HepG2 (cell line): ENCODE results near the gene CHD9. TPM values are rescaled to one million over a fixed set of nuclear protein-coding genes. Genes with fewer than 3 reads are reported as not detected.

ENCODE experiments used
- ATAC-seq: fragments of 200-7000 bp; cut with Tn5 transposase; 3 replicates; pipeline ENCODE4 v1.9.1; 2020; ENCODE audit warnings: mild to moderate bottlenecking, moderate library complexity
- BruUV-seq: library from RNA; stranded (reverse); fragments of 400-500 nt; replicated peaks from 2 replicates; lab custom pipeline; 2021; lab: Mats Ljungman, UMichigan
- CTCF ChIA-PET: fragments of 300-600 bp; formaldehyde crosslinking; extraction: SDS; loops from one replicate; lab custom pipeline; 2021; ENCODE audit warnings: low total read pairs, inconsistent platforms, low intra/inter-chr PET ratio; lab: Yijun Ruan, JAX
- POLR2A ChIA-PET: fragments of 350-600 bp; sonication (Branson Sonifier 250); formaldehyde crosslinking; loops from one replicate; lab custom pipeline; 2020; ENCODE audit warnings: antibody characterized with exemption, inconsistent platforms; lab: Yijun Ruan, JAX
- DNase-seq: peaks from one replicate; pipeline ENCODE4 v3.0.0-alpha.2; 2015; ENCODE audit warnings: low spot score
- FAIRE-seq: peaks from 3 replicates; lab custom pipeline; 2011; peaks lifted over from hg19 to GRCh38; lab: Jason Lieb, UNC
- H2AFZ ChIP-seq: one replicate; pipeline ENCODE4 v1.6.1; 2011; ENCODE audit warnings: low read length, inconsistent platforms
- H3K27ac ChIP-seq: fragments of 300-600 bp; 3 replicates; pipeline ENCODE4 v1.8.0; 2011; ENCODE audit warnings: mixed run types, mild to moderate bottlenecking, mixed read lengths, low read length, inconsistent platforms; ENCODE audit not compliant: insufficient read depth; ENCODE audit errors: extremely low read length
- H3K27me3 ChIP-seq, 2 experiments: fragments of 200-600 bp in 1 of 2; 2 replicates in 1 of 2; 3 replicates in 1 of 2; pipeline versions ENCODE4 v1.6.0 to v1.8.0; 2011; ENCODE audit warnings: low read length in 2 of 2, mild to moderate bottlenecking in 2 of 2, moderate library complexity in 2 of 2, inconsistent platforms in 1 of 2; ENCODE audit not compliant: insufficient read depth in 2 of 2, control insufficient read depth in 1 of 2
- H3K36me3 ChIP-seq, 2 experiments: fragments of 200-600 bp in 1 of 2; replicated peaks in 1 of 2; 2 replicates in 1 of 2; 3 replicates in 1 of 2; pipeline versions ENCODE4 v1.5.1 to v1.8.0; 2011; ENCODE audit warnings: low read length in 2 of 2, inconsistent platforms in 1 of 2; ENCODE audit not compliant: insufficient read depth in 2 of 2, control insufficient read depth in 1 of 2
- H3K4me1 ChIP-seq: 2 replicates; pipeline ENCODE4 v1.5.1; 2012; ENCODE audit warnings: low read length, inconsistent platforms; ENCODE audit not compliant: insufficient read depth
- H3K4me2 ChIP-seq: 2 replicates; pipeline ENCODE4 v1.6.0; 2011; ENCODE audit warnings: low read depth, low read length, inconsistent platforms
- H3K4me3 ChIP-seq, 3 experiments: fragments of 200-600 bp in 1 of 3; sonication (generic), shearing (Covaris generic) in 1 of 3; replicated peaks in 1 of 3; 2 replicates each; pipeline ENCODE4 v1.5.1; 2011 to 2016; ENCODE audit warnings: low read length in 3 of 3, inconsistent platforms in 2 of 3, low read depth in 2 of 3, mild to moderate bottlenecking in 2 of 3, control low read depth in 1 of 3, mixed read lengths in 1 of 3; ENCODE audit not compliant: insufficient read depth in 1 of 3
- H3K79me2 ChIP-seq: one replicate; pipeline ENCODE4 v1.6.1; 2011; ENCODE audit warnings: low read length, inconsistent platforms; ENCODE audit not compliant: insufficient read depth
- H3K9ac ChIP-seq: 2 replicates; pipeline ENCODE4 v1.6.0; 2011; ENCODE audit warnings: mild to moderate bottlenecking, low read depth, low read length, inconsistent platforms; ENCODE audit not compliant: insufficient read depth
- H3K9me3 ChIP-seq: 2 replicates; pipeline ENCODE4 v1.5.1; 2012; ENCODE audit warnings: mild to moderate bottlenecking, low read length
- H4K20me1 ChIP-seq: 2 replicates; pipeline ENCODE4 v1.6.0; 2011; ENCODE audit warnings: inconsistent platforms, mild to moderate bottlenecking, low read length, moderate library complexity; ENCODE audit not compliant: insufficient read depth
- HCFC1 ChIP-seq: fragments of 150-350 bp; IDR thresholded peaks from 2 replicates; pipeline ENCODE4 v1.6.1; 2014; ENCODE audit warnings: low read depth, low read length
- HOXA5 ChIP-seq: sonication (generic); formaldehyde crosslinking; IDR thresholded peaks from 2 replicates; pipeline ENCODE4 v1.4.0; 2020; ENCODE audit warnings: missing genetic modification reagents
- MAF1 ChIP-seq: sonication (generic); formaldehyde crosslinking; IDR thresholded peaks from 2 replicates; pipeline ENCODE4 v1.5.0; 2020; ENCODE audit warnings: missing genetic modification reagents, borderline replicate concordance
- MTA3 ChIP-seq: sonication (generic); formaldehyde crosslinking; IDR thresholded peaks from 2 replicates; pipeline ENCODE4 v1.4.0; 2020; ENCODE audit warnings: missing genetic modification reagents
- NFATC3 ChIP-seq: sonication (generic); formaldehyde crosslinking; IDR thresholded peaks from 2 replicates; pipeline ENCODE4 v1.5.1; 2020; ENCODE audit warnings: mild to moderate bottlenecking, missing genetic modification reagents
- POLR2G ChIP-seq: fragments of 200-400 bp; formaldehyde crosslinking; IDR thresholded peaks from 2 replicates; pipeline ENCODE4 v1.6.1; 2018; ENCODE audit warnings: mild to moderate bottlenecking, low read depth, low read length, moderate library complexity
- RARG ChIP-seq: sonication (generic); formaldehyde crosslinking; IDR thresholded peaks from 2 replicates; pipeline ENCODE4 v1.4.0; 2020; ENCODE audit warnings: low read depth, mild to moderate bottlenecking, missing genetic modification reagents
- SAFB2 ChIP-seq: sonication (generic); formaldehyde crosslinking; IDR thresholded peaks from 2 replicates; pipeline ENCODE4 v1.5.1; 2020; ENCODE audit warnings: missing genetic modification reagents, low read depth, mild to moderate bottlenecking, borderline replicate concordance
- TBP ChIP-seq: sonication (generic); formaldehyde crosslinking; IDR thresholded peaks from 2 replicates; pipeline ENCODE4 v1.5.0; 2020; ENCODE audit warnings: missing genetic modification reagents
- TEF ChIP-seq: sonication (generic); formaldehyde crosslinking; IDR thresholded peaks from 2 replicates; pipeline ENCODE4 v1.5.0; 2020; ENCODE audit warnings: missing genetic modification reagents
- THRA ChIP-seq: sonication (generic); formaldehyde crosslinking; IDR thresholded peaks from 2 replicates; pipeline ENCODE4 v1.4.0; 2020; ENCODE audit warnings: missing genetic modification reagents, borderline replicate concordance
- ZNF276 ChIP-seq: sonication (generic); formaldehyde crosslinking; IDR thresholded peaks from 2 replicates; pipeline ENCODE4 v1.4.0; 2020; ENCODE audit warnings: mild to moderate bottlenecking, low read depth, missing genetic modification reagents
- ZNF431 ChIP-seq: sonication (generic); formaldehyde crosslinking; IDR thresholded peaks from 2 replicates; pipeline ENCODE4 v1.9.0; 2022; ENCODE audit warnings: missing genetic modification reagents, low read depth, mild to moderate bottlenecking, borderline replicate concordance
- ZNF569 ChIP-seq: sonication (generic); formaldehyde crosslinking; IDR thresholded peaks from 2 replicates; pipeline ENCODE4 v1.5.0; 2020; ENCODE audit warnings: mild to moderate bottlenecking, missing genetic modification reagents, moderate library complexity, borderline replicate concordance
- WGBS: methylation state at CpG from one replicate; pipeline ENCODE4 v1.1.6; 2017; ENCODE audit warnings: low lambda C conversion rate; 5-methylcytosine and 5-hydroxymethylcytosine counted together
- in situ Hi-C: cut with HindIII; loops from 2 replicates; pipeline ENCODE4 v1.10.0; 2017; ENCODE audit warnings: low pct_unique_long_range_greater_than_20kb; ENCODE audit not compliant: extremely low pct_ligation_motif_present
- intact Hi-C: fragments of 100-400 bp; cut with micrococcal nuclease; formaldehyde crosslinking; loops from one replicate; pipeline ENCODE4 v1.10.0; 2022; ENCODE audit not compliant: unreplicated experiment
- polyA plus RNA-seq, 8 experiments: library from polyadenylated mRNA; depleted of rRNA in 3 of 8; stranded (reverse) in 7 of 8; unstranded in 1 of 8; fragments of >200 nt; fragmentation: Illumina TruSeq in 4 of 8; extraction: Trizol in 4 of 8; gene quantifications; 2 replicates each; pipeline versions ENCODE4 v1.2.1 to v1.2.3, GENCODE V29; 2011 to 2016; ENCODE audit warnings: low read depth in 4 of 8, missing spikeins in 1 of 8, mixed read lengths in 1 of 8; ENCODE audit not compliant: insufficient read depth in 1 of 8
- total RNA-seq, 5 experiments: library from RNA; depleted of rRNA; stranded (reverse); fragments of >200 nt; fragmentation: Illumina TruSeq; extraction: Trizol; gene quantifications; 2 replicates each; pipeline ENCODE4 v1.2.3, GENCODE V29; 2016; ENCODE audit warnings: low read depth in 1 of 5

Gene CHD9
- total and polyA plus RNA-seq, 2 of the 13 experiments (the other 11 are each of a cell fraction or from before 2014, with no cell fraction given), result 23.4 to 27.7 TPM

GRCh38 chr16:53341792-53342191 is 287.0 kb downstream of the CHD9 start:
- Histone ChIP-seq H3K9me3 (no peaks in the 10 kb centered on the region), H3K4me3 (no peak overlapping the region), H4K20me1 (no peaks in the 10 kb centered on the region), H3K4me2 (no peak overlapping the region), H3K79me2 (no peaks in the 10 kb centered on the region), H3K36me3 (no peaks in the 10 kb centered on the region), H3K9ac (no peak overlapping the region), H2AFZ (no peak overlapping the region), H3K27ac (no peak overlapping the region), H3K27me3 (peaks cover 0 to 12% of the 10 kb centered on the region in 2 experiments; a peak in 1 of 5 replicates), H3K4me1 (no peaks in the 10 kb centered on the region)
- in situ Hi-C loops (no loop called here), intact Hi-C loops (no loop called here)
- ChIA-PET CTCF (no interaction called here), POLR2A (no interaction called here)
- ATAC-seq (no peak), DNase-seq (no peak), FAIRE-seq (no peak)
- BruUV-seq, result no TSS peak
- WGBS, result 23% methylated on average over 6 of the region's 6 CpGs
- TF ChIP-seq MTA3 (CRISPR knock-in tag) (no peak), MAF1 (CRISPR knock-in tag) (no peak), NFATC3 (no peak), SAFB2 (CRISPR knock-in tag) (no peak), HOXA5 (CRISPR knock-in tag) (no peak), HCFC1 (no peak), POLR2G (no peak), TEF (CRISPR knock-in tag) (no peak), TBP (CRISPR knock-in tag) (no peak), ZNF569 (no peak), ZNF431 (no peak), RARG (no peak), ZNF276 (CRISPR knock-in tag) (no peak), THRA (CRISPR knock-in tag) (no peak)
